ENCODE results near the gene NUP88. TPM values are rescaled to one million over a fixed set of nuclear protein-coding genes. Genes with fewer than 3 reads are reported as not detected.

The NUP88 gene
- total RNA-seq, result 10 to 100 TPM; 40.4 to 91.4 (median 49.8) TPM

- no peaks in the 10 kb centered on the region for H3K9me3 ChIP-seq
- H3K4me3 ChIP-seq, result peak within 1 kb of the TSS; percentile 80 to 95 (median 88)
- H3K36me3 ChIP-seq, result peaks cover 2 to 51% (median 25%) of the 10 kb centered on the region in 4 donors
- TF ChIP-seq CTCF (IDR thresholded peaks at IDR 0.05) (no peak), POLR2AphosphoS5 (IDR thresholded peaks at IDR 0.05) (peak; percentile 90 to 94), POLR2A (IDR thresholded peaks at IDR 0.05) (peak in 3 of 4 donors; percentile 74 to 86 (median 85)), EP300 (IDR thresholded peaks at IDR 0.05) (no peak)
- H3K4me1 ChIP-seq, result peaks cover 29 to 43% (median 32%) of the 10 kb centered on the region in 4 donors
- ATAC-seq (ENCODE audit: low FRiP score in 2 of 2) (peak; percentile 99), DNase-seq (peak; percentile 97 to 98)
- H3K27ac ChIP-seq, result peak within 1 kb of the TSS; percentile 84 to 92 (median 90)
- no peaks in the 10 kb centered on the region for H3K27me3 ChIP-seq
- 0% methylated on average over 2 to 30 of the region's 49 CpGs for WGBS, 2 donors
Measured at GRCh38 chr17:5419356-5419958, at the start of gene NUP88. TSS of gene NUP88 (minus strand) at chr17:5419662. CDS start at chr17:5419650, 12 bp downstream.

GRCh38 chr17:5468075-5468473 is 48.6 kb upstream of the NUP88 start:
- no peak for TF ChIP-seq CTCF (IDR thresholded peaks at IDR 0.05)
- no peak for TF ChIP-seq POLR2AphosphoS5 (IDR thresholded peaks at IDR 0.05)
- no peak for TF ChIP-seq POLR2A (IDR thresholded peaks at IDR 0.05)
- no peak for TF ChIP-seq EP300 (IDR thresholded peaks at IDR 0.05)

GRCh38 chr17:5467416-5467815 is 48.0 kb upstream of the NUP88 start:
- 10 to 12% methylated on average over 7 to 8 of the region's 8 CpGs for WGBS, 2 donors
- Histone ChIP-seq H3K27me3 (no peaks in the 10 kb centered on the region), H3K4me3 (peak overlapping the region; percentile 62 to 98 (median 94)), H3K4me1 (peaks cover 17 to 31% (median 21%) of the 10 kb centered on the region in 4 donors), H3K9me3 (no peaks in the 10 kb centered on the region), H3K27ac (no peak overlapping the region), H3K36me3 (peaks cover 0 to 5% (median 0%) of the 10 kb centered on the region in 4 donors)
- no peak for TF ChIP-seq CTCF (IDR thresholded peaks at IDR 0.05)
- TF ChIP-seq POLR2AphosphoS5 (IDR thresholded peaks at IDR 0.05), result no peak
- no peak for TF ChIP-seq POLR2A (IDR thresholded peaks at IDR 0.05)
- TF ChIP-seq EP300 (IDR thresholded peaks at IDR 0.05), result no peak
- DNase-seq, result no peak
- ATAC-seq (ENCODE audit: low FRiP score in 2 of 2), result no peak

More at GRCh38 chr17:5468075-5468473, 48.6 kb upstream of the NUP88 start:
- Histone ChIP-seq H3K4me3 (peak overlapping the region; percentile 62 to 98 (median 94)), H3K27me3 (no peaks in the 10 kb centered on the region), H3K36me3 (peaks cover 0 to 11% (median 2%) of the 10 kb centered on the region in 4 donors), H3K9me3 (no peaks in the 10 kb centered on the region), H3K4me1 (peaks cover 17 to 31% (median 21%) of the 10 kb centered on the region in 4 donors), H3K27ac (peak overlapping the region in 3 of 4 donors; percentile 74 to 79 (median 78))
- WGBS, 2 donors, result 0 to 1% methylated on average over 16 to 17 of the region's 17 CpGs
- ATAC-seq (ENCODE audit: low FRiP score in 2 of 2) (peak; percentile 15 to 16), DNase-seq (no peak)

- TF ChIP-seq CTCF (IDR thresholded peaks at IDR 0.05), result no peak
- TF ChIP-seq POLR2AphosphoS5 (IDR thresholded peaks at IDR 0.05), result no peak
- TF ChIP-seq EP300 (IDR thresholded peaks at IDR 0.05), result no peak
- TF ChIP-seq POLR2A (IDR thresholded peaks at IDR 0.05), result no peak
- Histone ChIP-seq H3K27ac (no peak overlapping the region), H3K4me3 (no peak overlapping the region), H3K9me3 (no peaks in the 10 kb centered on the region), H3K36me3 (peaks cover 0 to 12% (median 2%) of the 10 kb centered on the region in 4 donors), H3K27me3 (no peaks in the 10 kb centered on the region), H3K4me1 (peaks cover 17 to 31% (median 21%) of the 10 kb centered on the region in 4 donors)
- no peak for ATAC-seq (ENCODE audit: low FRiP score in 2 of 2)
- no peak for DNase-seq
- WGBS, 2 donors, result 90 to 94% methylated on average over 4 of the region's 4 CpGs
Measured at GRCh38 chr17:5466295-5466694, 46.8 kb upstream of the NUP88 start.

Measured in upper lobe of left lung (tissue), 6 donors.